ENCODE results near the gene SSH2. TPM values are rescaled to one million over a fixed set of nuclear protein-coding genes. Genes with fewer than 3 reads are reported as not detected.

SSH2 gene
- total RNA-seq, 1 donor from 2014 or later = 9.8 TPM

DNA sequence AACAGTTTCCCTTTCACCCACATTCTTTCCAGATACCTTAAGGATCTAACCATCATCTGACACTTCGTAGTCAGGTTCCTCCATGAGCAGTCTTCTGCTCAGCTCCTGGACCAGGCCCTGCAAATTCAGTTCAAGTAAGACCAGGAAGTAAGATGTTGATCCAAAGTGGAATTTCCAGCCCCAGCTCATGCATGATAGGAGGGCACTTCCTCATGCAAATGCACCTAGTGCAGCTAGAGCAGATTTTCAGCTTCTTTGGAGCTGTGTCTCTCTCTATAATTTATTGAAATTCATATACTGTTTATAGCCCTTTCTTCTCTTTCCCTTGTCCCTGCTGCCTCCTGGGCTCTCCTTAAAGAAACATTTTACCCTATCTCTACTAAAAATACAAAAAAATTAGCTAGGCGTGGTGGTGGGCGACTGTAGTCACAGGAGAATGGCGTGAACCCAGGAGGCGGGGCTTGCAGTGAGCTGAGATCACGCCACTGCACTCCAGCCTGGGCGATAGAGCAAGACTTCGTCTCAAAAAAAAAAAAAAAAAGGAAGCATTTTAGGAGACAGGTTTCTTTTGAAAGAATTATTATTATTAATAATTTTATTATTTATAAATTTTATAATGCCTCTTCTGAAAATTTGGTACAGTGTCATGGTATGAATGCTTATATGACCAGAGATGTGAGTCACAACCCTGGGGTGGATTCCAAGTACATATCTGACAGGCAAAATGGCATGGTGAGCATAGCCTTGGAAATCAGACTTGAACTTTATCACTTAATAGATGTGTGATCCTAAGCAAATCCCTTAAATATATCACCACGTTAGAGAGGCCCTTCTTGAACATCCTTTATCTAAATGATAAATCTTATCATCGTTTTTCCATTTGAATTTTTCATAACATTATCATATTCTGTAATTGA, 94.3 kb downstream of the SSH2 start:
- DNase-seq (ENCODE audit: low read depth) = no peak

GRCh38 chr17:29833801-29834200, 96.2 kb downstream of the SSH2 start:
- H3K36me3 ChIP-seq (ENCODE audit: control insufficient read depth, insufficient read depth, low read length) = no peaks in the 10 kb centered on the region
- DNase-seq (ENCODE audit: low read depth) = no peak
- no peak overlapping the region for H3K4me3 ChIP-seq (ENCODE audit: low read depth, low read length)
- no peaks in the 10 kb centered on the region for H3K27me3 ChIP-seq (ENCODE audit: control insufficient read depth, insufficient read depth, low read length)
- TF ChIP-seq CTCF (IDR thresholded peaks at IDR 0.05; ENCODE audit: insufficient read depth, low read length, poor library complexity, severe bottlenecking) = no peak

More for the DNA sequence above, 94.3 kb downstream of the SSH2 start:
- no peaks in the 10 kb centered on the region for H3K36me3 ChIP-seq (ENCODE audit: control insufficient read depth, insufficient read depth, low read length)
- H3K4me3 ChIP-seq (ENCODE audit: low read depth, low read length) = no peak overlapping the region
- no peaks in the 10 kb centered on the region for H3K27me3 ChIP-seq (ENCODE audit: control insufficient read depth, insufficient read depth, low read length)
- TF ChIP-seq CTCF (IDR thresholded peaks at IDR 0.05; ENCODE audit: insufficient read depth, low read length, poor library complexity, severe bottlenecking) = no peak

DNA sequence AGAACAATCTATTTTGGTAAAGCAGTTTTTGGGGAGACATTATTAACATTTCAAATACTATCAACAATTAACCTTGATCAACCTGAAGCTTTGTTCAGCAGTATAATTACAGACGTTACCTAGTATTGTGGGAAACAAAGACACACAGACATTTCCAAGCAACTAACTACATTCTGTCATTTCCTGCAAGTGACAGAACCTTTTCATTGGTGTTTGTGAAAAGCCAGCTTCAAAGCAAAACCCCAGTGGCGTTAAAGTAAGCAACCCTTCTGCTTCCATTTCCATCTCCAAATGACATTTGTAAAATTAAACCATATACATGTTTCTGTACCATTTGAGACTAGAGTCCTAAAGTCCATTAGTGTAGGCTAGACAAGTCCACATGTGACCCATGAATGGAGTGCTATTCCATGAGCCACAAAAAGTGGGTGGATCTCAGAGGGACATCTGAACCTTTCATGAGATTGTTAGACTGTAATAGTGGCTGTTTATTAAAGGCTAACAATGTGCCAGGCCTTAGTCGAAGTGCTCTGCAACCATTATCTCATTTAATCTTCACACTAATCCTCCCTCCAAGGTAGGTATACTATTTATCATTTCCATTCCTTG, 101.2 kb downstream of the SSH2 start:
- TF ChIP-seq CTCF (IDR thresholded peaks at IDR 0.05; ENCODE audit: insufficient read depth, low read length, poor library complexity, severe bottlenecking) = no peak
- no peak for DNase-seq (ENCODE audit: low read depth)
- Histone ChIP-seq H3K4me3 (ENCODE audit: low read depth, low read length) (no peak overlapping the region), H3K36me3 (ENCODE audit: control insufficient read depth, insufficient read depth, low read length) (no peaks in the 10 kb centered on the region), H3K27me3 (ENCODE audit: control insufficient read depth, insufficient read depth, low read length) (no peaks in the 10 kb centered on the region)

GRCh38 chr17:29827179-29827578, 102.8 kb downstream of the SSH2 start:
- no peak for TF ChIP-seq CTCF (IDR thresholded peaks at IDR 0.05; ENCODE audit: insufficient read depth, low read length, poor library complexity, severe bottlenecking)
- no peak for DNase-seq (ENCODE audit: low read depth)
- Histone ChIP-seq H3K4me3 (ENCODE audit: low read depth, low read length) (no peak overlapping the region), H3K27me3 (ENCODE audit: control insufficient read depth, insufficient read depth, low read length) (no peaks in the 10 kb centered on the region), H3K36me3 (ENCODE audit: control insufficient read depth, insufficient read depth, low read length) (no peaks in the 10 kb centered on the region)

GRCh38 chr17:29826114-29826692, 103.8 kb downstream of the SSH2 start:
- no peaks in the 10 kb centered on the region for H3K36me3 ChIP-seq (ENCODE audit: control insufficient read depth, insufficient read depth, low read length)
- no peaks in the 10 kb centered on the region for H3K27me3 ChIP-seq (ENCODE audit: control insufficient read depth, insufficient read depth, low read length)
- H3K4me3 ChIP-seq (ENCODE audit: low read depth, low read length) = no peak overlapping the region
- TF ChIP-seq CTCF (IDR thresholded peaks at IDR 0.05; ENCODE audit: insufficient read depth, low read length, poor library complexity, severe bottlenecking) = no peak
- no peak for DNase-seq (ENCODE audit: low read depth)

Measured in kidney epithelial cell (primary cell).